HG03571 (cell line): ENCODE measurements around the gene CDH13.

Experiments
- ATAC-seq: cut with Tn5 transposase; IDR thresholded peaks from one replicate; pipeline ENCODE4 v1.9.1; 2021; ENCODE audit not compliant: unreplicated experiment

The CDH13 gene

DNA sequence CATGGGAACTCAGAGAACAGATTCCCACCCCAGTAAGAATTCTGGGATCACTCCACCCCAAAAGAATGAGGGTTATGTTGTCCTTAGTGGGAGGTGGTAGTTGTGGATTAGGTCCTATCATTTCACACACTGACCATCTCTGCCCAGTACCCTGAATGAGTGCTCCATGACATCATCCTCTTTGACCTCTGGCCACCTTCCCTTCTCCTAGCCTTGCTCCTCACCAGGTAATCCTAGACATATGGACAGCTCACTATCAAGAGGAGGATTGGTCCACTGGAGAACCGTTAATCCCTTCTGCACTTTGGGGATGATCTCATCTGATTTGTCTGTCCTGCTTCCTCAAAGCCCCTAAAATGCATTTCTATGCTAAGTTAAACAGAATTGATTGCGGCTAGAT, 642.8 kb downstream of the CDH13 start:
- ATAC-seq, result no peak

DNA sequence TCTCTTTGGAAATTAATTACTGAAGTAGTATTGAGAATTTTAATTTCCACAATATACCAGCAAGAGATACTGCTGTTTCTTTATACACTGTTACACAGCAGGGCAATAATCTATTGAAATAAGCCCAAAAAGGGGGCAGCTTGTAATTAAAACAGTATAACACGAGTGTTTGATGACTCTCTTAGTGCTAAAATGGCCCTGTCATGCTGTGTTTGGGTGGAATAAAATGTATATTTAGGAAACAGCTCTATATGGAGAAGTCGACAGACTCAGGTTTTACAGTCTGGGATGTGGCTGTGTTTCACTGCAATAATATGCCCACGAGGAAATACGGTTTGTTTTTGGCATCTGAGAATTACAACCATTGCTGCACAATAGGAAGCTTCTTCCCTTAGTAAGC, 643.3 kb downstream of the CDH13 start:
- ATAC-seq, result no peak

GRCh38 chr16:83270640-83271039, 643.9 kb downstream of the CDH13 start:
- ATAC-seq, result no peak

- ATAC-seq, result no peak
Observed at GRCh38 chr16:83271123-83271522, 644.4 kb downstream of the CDH13 start.

DNA sequence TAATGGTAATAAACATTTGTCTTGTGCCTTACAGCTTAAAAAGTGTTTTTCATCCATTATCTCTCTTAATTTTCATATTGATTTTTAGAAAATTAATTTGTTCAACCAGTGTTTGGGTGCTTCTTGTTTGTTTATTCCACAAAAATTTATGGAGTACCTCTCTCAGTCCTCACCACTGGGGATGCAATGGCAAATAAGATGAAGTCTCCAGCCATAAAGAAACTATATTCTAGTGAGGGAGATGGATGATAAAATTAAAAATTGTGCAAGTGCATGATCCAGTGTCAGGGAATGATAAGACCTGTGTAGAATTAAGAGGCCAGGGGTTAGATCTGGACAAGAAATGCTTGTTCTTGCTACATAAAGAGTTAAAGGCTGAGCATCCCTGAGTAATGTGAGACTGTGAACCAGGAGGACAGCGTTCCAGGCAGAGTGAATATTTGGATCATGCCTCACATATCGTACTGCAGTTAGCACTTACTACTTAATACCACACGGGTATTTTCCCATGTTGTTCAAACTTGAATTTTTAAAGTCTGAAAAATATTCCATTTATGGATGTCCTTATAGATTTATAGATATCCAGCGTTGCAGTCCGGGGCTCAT, 645.3 kb downstream of the CDH13 start:
- no peak for ATAC-seq

DNA sequence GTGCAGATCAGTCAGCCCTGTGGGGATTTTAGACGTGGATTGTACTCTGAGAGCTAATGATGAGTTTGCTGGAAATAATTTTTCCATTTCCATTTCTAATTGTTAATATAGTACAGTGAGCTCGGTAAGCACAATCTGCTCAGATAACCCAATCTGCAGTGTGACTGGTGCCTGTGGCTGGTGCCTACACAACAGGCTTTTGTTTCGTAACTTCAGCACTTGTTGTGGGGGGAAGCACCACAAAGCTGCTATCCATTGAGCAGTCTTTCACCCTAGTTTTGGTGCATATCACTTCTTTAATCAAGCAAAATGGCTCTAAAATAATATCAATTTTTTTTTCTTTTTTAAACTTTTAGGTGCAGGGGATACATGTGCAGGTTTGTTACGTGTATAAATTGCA, 646.1 kb downstream of the CDH13 start:
- ATAC-seq, result no peak

- no peak for ATAC-seq
Observed at GRCh38 chr16:83273504-83274173, 646.9 kb downstream of the CDH13 start.

- ATAC-seq, result no peak
Observed at GRCh38 chr16:83279251-83279650, 652.5 kb downstream of the CDH13 start.

DNA sequence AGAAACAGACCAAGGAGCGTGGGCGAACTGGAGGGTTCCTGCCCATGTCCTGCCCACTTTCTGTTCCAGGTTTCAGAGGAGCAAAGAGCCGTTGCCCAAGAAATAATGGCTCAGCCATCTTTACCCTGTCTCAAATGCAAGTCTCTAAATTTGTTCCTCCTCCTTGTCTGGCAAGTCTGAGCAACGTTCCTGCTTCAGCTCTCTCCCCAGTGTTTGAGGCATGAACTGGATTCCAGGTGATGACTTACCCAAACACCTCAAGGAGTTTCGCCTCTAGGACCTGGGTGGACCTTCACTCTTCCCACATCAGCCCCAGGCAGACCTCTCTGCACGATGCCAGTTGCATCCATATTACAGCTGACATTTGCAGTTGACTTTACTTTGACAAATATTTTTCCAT, 659.2 kb downstream of the CDH13 start:
- ATAC-seq, result no peak

DNA sequence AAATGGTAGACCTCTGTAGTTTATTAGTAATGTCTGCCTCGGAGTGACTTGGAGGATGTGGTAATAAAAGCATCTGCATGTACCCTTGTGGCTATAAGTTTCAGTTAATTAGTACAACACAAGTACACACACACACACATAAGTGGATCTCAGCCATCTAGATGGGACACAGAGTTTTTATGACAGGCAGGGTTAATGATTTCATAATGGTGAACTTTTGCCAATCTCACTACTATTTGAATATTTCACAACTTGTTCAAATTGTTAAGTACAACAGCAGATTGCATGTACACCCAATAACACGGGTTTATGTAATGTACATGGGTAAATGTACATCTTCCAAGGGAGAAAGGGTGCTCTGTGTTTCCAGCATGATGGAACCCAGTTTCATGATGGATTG, 669.7 kb downstream of the CDH13 start:
- no peak for ATAC-seq

GRCh38 chr16:83298541-83298940, 671.8 kb downstream of the CDH13 start:
- ATAC-seq, result no peak

GRCh38 chr16:83300326-83300725, 673.6 kb downstream of the CDH13 start:
- ATAC-seq, result no peak

DNA sequence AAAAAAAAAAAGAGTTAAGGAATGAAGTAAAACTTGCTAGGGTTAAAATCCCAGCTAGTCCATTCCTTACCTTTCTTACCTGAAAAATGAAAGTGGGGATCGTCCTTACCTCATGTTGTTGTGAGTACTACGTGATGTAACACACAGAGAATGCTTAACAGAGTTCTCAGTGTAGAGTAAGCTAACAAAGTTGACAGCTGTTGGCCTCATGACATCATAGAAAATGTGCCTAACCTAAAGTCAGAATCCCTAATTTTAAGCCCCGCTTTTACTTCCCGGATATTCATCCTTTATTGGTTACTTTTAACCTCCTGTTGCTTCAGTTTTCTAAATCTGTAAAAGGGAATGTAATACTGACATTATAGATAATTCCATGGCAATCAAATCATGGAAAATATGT, 675.2 kb downstream of the CDH13 start:
- no peak for ATAC-seq

GRCh38 chr16:83302853-83303252, 676.1 kb downstream of the CDH13 start:
- no peak for ATAC-seq

GRCh38 chr16:83305092-83305491, 678.3 kb downstream of the CDH13 start:
- no peak for ATAC-seq

DNA sequence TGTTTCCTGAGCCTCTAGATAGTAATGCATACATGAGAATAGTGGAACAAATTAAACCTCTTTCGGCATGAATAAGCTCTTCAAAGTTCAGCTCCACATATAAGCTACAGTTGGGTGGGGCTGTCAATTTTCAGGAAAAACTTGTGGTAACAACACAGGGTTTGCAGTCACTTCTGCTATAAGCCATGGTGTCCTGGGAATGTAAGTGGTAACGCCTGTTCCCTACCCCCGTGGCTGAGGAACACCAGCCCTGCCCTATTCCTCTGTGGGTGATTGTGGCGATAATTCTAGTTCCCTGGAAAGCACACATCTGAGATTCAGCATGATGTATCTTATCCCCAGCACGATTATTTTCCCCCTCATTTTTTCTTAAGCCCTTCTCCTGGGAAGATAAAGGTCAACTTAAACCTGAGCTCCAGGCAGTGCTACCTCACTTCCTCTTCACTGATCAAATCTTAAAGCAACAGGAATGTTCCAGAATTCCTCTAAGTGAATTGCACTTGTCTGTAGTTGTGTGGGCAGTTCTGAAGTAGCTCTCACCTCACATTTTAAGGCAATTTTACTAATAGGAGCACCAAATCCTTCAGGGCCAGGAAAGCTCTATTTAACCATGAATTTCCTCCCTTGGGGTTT, 680.3 kb downstream of the CDH13 start:
- no peak for ATAC-seq

DNA sequence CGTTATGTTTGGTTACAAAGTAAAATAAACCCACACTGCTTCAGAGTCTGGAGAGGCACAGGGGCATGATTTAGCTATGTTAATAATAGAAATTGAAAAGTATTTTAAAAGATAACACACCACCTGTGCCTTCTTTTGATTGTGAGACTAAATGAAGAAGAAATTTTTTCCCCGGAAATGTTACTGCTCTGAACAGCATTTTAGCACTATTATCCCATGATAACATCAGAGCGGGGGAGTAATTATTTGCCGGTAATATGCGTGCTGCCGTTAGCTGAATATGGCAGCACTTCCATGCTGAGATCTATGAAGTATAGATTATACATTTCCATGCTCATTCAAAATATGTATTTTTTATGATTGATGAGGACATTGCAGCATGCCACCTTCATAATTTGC, 680.8 kb downstream of the CDH13 start:
- no peak for ATAC-seq

DNA sequence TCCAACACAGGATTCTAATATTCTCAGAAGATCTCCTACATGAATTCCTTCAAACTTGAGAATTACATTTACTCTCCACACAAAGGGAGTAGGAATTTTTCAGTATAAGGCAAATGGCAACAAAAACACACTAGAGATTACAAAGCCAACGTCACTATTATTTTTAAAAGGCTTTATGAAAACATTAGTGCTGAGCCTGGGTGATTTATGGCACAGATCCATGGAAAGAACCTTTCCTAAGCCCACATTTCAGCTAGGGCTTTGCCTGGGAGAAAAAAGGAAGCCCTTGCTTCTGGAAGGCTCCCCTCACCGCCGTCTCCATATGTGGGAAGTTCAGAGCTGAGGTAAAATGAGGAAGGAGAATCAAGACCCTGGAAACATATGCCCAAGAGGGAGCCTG, 681.6 kb downstream of the CDH13 start:
- no peak for ATAC-seq

- no peak for ATAC-seq
Observed at GRCh38 chr16:83310816-83311215, 684.0 kb downstream of the CDH13 start.

DNA sequence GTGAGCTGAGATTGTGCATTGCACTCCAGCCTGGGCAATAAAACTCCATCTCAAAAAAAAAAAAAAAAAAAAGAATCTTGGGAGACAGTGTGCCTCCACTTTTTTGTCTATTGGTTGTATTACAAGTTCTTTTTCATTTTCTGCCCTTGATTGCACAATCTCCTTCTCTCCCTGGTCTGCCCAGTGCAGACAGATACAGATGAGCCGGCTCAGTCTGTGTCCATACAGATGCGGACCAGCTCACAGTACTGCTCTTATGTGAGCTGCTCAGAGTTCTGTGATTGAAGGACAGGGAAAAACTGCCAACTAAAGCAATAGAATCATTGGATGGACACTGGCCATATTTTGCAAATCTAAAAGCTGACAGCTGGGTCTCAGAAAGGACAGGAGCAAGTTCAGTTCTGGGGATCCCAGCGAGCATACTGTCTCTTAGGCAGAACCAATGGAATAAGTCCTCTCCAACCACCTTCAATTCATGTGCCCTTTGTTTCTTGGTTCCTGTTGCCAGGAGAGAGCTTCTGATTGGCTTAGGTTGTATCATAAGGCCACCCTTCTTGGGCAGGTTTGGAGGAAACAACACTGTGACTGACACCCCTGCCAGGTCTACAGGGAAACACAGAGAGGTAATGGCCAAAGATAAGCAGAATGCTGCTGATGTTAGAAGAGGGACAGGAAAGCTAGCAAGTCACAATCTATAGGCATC, 685.4 kb downstream of the CDH13 start:
- no peak for ATAC-seq

GRCh38 chr16:83312718-83313245, 686.0 kb downstream of the CDH13 start:
- ATAC-seq, result no peak

DNA sequence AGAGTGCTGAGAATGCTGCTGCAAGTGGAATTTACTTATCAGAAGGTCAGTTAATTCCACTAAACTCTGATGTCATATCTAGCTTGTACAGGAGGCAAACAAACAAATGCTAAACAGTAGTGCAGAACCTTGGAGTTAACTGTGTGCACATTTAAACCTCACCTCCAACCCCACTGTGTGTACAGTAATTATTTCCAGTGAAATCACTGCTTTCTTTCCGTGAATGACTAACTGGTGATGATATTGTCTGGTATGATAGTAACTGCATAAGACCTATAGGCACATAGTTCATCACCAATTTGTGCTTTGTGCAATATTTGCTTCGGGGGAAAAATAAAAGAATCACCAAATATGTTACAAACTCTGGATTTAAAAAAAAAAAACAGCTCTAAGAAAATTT, 688.5 kb downstream of the CDH13 start:
- ATAC-seq, result no peak
